RCC 7860 (cell line): Measurements from ENCODE around the gene KIAA0513.

Experiments
- DNase-seq: peaks from one replicate; pipeline ENCODE4 v3.0.0-alpha.2; 2015; ENCODE audit warnings: low spot score
- FAIRE-seq: peaks from 2 replicates; lab custom pipeline; 2012; peaks lifted over from hg19 to GRCh38; lab: Jason Lieb, UNC

KIAA0513 gene

DNA sequence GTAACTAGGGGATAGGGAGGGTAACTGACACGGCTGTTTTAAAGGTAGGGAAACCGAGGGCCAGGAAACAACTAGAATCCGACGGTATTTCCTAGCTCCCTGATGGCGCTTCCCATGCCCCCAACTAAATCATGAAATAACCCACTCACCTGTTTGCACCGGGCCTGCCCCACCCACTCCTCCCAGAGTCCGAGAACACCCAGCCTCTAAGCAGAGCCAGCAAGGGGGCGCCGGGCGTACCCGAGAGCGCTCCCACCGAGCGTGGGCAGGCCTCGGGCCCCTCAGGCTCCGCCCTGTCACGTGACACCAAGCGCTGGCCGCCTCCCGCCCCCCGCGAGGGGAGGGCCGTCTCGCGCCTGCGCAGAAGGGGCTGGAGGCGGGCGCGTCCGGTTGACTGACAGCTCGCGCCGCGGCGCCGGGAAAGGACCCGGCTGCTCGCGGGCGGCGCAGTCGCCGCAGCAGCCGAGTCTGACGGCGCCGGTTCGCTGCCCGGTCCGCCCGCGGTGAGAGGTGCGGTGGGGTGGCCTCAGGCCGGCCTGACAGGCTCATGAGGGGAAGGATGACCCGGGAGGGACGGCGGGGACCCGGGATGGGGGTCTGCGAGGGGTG, at the start of gene KIAA0513:
Gene KIAA0513 (plus strand): TSS at position 447 of the 609 bp plus-strand sequence. CDS start 39,277 bp downstream, outside the sequence.
- no peak for FAIRE-seq
- DNase-seq, result peak; percentile 80

DNA sequence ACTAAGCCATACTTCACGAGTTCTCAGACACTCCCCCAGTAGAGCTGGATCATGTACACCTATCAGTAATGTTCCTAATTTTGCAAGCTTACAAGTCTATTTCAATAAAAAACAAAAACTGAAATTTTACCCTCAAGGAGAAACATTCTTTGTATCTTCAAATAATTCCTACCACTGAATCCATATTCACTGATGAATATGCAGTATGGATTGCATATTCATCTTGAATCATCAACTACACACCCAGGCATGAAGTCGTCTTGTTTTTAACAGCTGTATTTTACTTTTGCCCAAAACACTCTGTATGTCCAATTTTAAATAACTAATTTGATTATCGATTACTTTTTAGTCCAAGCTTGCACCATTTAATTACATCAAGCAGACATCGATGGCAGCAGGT, 48.1 kb upstream of the KIAA0513 start:
- FAIRE-seq (no peak), DNase-seq (no peak)

- DNase-seq (no peak), FAIRE-seq (no peak)
Observed at GRCh38 chr16:84982434-84982833, 45.2 kb upstream of the KIAA0513 start.

GRCh38 chr16:84985079-84986065, 42.2 kb upstream of the KIAA0513 start:
- FAIRE-seq, result peak; percentile 63
- DNase-seq, result peak; percentile 71

DNA sequence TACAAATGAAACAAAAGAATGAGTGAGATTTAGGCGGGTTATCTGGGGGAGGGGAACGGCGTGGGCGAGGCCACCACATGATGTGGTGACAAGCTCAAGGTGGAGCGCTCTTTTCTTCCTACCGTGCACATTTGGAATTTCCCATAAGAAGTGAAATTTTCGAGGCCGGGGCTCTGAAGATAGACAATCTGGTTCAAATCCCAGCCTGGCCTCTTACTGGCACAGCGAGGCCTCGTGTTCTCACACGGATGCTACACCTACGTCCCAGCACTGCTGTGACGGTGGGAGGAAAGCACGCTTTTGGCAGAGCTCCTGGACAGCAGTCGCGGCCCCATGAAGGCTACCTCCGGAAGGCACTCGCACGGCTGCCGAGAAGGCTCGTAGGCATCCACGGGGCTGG, 41.5 kb upstream of the KIAA0513 start:
- DNase-seq (no peak), FAIRE-seq (no peak)

- FAIRE-seq, result no peak
- DNase-seq, result no peak
Observed at GRCh38 chr16:84986879-84987278, 40.7 kb upstream of the KIAA0513 start.

GRCh38 chr16:84988328-84989080, 39.1 kb upstream of the KIAA0513 start:
- DNase-seq (no peak), FAIRE-seq (no peak)

DNA sequence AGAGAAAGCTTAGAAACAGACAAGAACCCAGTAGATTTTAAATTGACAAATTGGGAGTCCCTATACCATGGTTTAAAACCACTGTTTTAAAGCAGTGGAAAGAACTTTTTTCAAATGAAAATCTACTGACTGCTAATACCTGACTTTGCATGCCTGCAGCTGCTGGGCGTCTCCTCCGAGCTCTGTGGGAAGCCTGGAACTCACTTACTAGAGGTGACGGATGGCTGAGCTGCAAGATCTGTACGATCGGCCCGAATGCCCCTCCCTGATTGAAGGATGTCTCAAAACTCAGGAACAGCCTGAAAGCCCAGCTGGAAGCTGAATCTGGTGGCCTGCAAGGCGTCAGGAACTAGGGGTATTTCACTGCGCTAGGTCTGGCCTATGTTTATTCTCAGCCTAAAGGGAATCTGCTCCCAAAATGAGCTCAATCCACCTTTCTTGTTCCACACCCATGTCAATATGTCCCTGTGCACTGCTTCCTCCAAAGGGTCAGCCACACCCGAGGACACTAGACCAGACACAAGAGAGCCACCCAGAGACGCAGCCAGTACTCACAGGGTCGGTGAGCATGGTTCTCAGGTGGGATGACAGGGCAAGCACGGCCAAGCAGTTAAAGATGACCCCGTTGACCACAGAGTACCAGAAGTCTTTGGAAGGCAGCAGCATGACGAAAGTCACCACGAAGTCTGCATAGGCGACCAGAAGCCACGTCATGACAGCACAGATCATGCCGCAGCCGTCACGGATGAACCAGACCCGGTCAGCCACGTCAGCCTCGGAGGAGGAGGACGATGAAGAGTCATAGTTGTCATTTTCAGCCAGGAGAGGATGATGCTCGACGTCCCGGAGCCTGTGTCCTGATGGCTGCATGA, 37.6 kb upstream of the KIAA0513 start:
- DNase-seq (peak; percentile 53), FAIRE-seq (peak; percentile 67)

DNA sequence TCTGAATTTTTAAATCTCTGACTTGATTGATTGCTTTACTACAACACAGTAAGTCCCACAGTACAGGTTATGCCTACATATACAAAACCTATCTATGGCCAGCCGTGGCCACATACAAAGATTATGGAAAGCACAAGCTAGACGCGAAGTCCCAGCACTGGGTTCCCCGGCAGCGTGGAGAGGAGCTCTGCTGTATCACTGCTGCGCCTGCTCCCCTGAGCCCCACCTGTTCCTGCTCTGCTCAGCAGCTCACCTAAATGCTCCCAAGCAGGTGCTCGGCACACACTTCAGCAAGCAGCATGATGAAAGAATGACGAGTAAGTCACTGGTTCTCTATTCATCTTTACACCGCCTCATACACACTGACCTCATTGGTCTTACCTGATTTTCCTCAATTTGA, 36.8 kb upstream of the KIAA0513 start:
- DNase-seq, result no peak
- no peak for FAIRE-seq

DNA sequence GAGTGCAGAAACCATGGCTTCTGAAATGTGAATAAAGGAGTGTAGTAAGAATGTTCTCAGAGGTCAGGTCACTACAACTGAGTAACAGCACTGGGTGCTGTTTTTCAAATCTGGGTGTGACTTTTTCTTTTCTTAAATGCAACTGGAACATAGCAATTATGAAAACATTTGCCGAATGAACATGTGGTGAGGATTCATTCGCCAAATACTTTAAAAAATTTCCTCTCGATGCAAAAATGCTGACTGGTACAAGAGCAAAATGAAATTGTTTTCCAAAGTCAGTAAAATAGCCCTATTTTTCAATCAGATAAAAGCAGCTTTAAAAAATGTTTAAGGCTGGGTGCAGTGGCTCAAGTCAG, 34.9 kb upstream of the KIAA0513 start:
- DNase-seq (no peak), FAIRE-seq (no peak)

GRCh38 chr16:84993926-84994325, 33.7 kb upstream of the KIAA0513 start:
- DNase-seq (no peak), FAIRE-seq (no peak)

- DNase-seq, result no peak
- FAIRE-seq, result no peak
Observed at GRCh38 chr16:84995663-84996062, 31.9 kb upstream of the KIAA0513 start.

- FAIRE-seq, result no peak
- no peak for DNase-seq
Observed at GRCh38 chr16:84996365-84996764, 31.2 kb upstream of the KIAA0513 start.

- no peak for FAIRE-seq
Observed at GRCh38 chr16:84999200-84999599, 28.4 kb upstream of the KIAA0513 start.

GRCh38 chr16:84999857-85000480, 27.6 kb upstream of the KIAA0513 start:
- FAIRE-seq (no peak), DNase-seq (no peak)

More at GRCh38 chr16:84999200-84999599, 28.4 kb upstream of the KIAA0513 start:
- no peak for DNase-seq

GRCh38 chr16:85002099-85002541, 25.5 kb upstream of the KIAA0513 start:
- DNase-seq, result peak; percentile 56
- no peak for FAIRE-seq

DNA sequence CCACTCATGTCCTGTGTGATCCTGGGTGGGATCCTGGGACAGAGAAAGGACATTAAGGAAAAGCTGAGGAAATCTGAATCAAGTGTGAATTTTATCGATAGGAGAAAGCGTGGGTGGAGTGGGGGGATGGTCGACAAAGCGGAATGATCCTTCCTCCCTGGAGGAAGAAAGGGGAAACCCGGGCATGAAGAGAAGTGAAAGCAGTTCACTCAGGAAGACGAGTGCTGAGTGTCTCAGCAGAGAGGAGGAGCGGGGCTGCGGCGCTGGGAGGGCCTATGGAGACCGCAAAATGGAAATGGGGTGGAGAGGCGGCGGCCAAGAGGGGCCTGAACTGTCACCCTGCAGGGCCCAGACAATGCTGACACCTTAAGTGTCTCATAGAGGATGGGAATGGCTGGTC, 25.0 kb upstream of the KIAA0513 start:
- peak; percentile 49 for FAIRE-seq
- peak; percentile 73 for DNase-seq

DNA sequence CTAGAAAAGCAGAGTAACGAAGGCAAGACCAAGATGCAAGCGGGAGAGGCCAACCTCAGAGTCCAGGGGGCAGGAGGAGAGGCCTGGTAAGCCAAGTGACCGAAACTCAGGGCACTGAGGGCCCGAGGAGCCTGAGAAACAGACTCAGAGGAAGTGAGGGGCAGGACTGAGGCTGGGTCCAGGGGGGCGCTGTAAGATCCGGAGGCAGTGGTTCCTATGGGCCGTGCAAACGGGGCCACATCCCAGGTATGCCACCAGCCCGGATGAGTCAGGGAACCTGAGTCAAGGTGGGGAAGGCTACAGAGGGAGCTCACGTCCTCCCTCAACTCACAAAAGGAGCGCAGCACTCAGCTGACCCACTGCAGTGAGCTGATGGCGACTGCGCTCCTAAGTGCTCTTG, 24.5 kb upstream of the KIAA0513 start:
- FAIRE-seq, result no peak
- DNase-seq, result no peak

- DNase-seq (no peak), FAIRE-seq (no peak)
Observed at GRCh38 chr16:85003725-85004586, 23.6 kb upstream of the KIAA0513 start.
